Effector memory CD8-positive, alpha-beta T cell (primary cell): ENCODE data around the gene ABLIM3.

Experiments
- ATAC-seq: fragments of 150-1000 bp; cut with Tn5 transposase; replicated peaks from 2 replicates; pipeline ENCODE4 v1.10.0; 2021; ENCODE audit warnings: mild to moderate bottlenecking, moderate library complexity
- DNase-seq, 3 experiments: peaks; one replicate each; pipeline ENCODE4 v3.0.0; 2021
- H3K27ac Mint-ChIP-seq, 2 donors: one replicate each; pipeline ENCODE4 v1.8.0; 2022; ENCODE audit warnings: mild to moderate bottlenecking in 2 of 2, mixed read lengths in 2 of 2, moderate library complexity in 2 of 2
- H3K27me3 Mint-ChIP-seq, 2 donors: one replicate each; pipeline ENCODE4 v1.8.0; 2022; ENCODE audit warnings: mixed read lengths in 2 of 2
- H3K36me3 Mint-ChIP-seq: one replicate; pipeline ENCODE4 v1.8.0; 2022; ENCODE audit warnings: mild to moderate bottlenecking, moderate library complexity, mixed read lengths; ENCODE audit not compliant: insufficient read depth
- H3K4me1 Mint-ChIP-seq, 2 donors: one replicate each; pipeline ENCODE4 v1.8.0; 2022; ENCODE audit warnings: low read depth in 2 of 2, mixed read lengths in 2 of 2
- H3K4me3 Mint-ChIP-seq, 2 donors: one replicate each; pipeline ENCODE4 v1.8.0; 2022; ENCODE audit warnings: mild to moderate bottlenecking in 2 of 2, mixed read lengths in 2 of 2, moderate library complexity in 2 of 2
- H3K9me3 Mint-ChIP-seq, 2 donors: one replicate each; pipeline ENCODE4 v1.8.0; 2022; ENCODE audit warnings: mixed read lengths in 2 of 2

ABLIM3 gene

DNA sequence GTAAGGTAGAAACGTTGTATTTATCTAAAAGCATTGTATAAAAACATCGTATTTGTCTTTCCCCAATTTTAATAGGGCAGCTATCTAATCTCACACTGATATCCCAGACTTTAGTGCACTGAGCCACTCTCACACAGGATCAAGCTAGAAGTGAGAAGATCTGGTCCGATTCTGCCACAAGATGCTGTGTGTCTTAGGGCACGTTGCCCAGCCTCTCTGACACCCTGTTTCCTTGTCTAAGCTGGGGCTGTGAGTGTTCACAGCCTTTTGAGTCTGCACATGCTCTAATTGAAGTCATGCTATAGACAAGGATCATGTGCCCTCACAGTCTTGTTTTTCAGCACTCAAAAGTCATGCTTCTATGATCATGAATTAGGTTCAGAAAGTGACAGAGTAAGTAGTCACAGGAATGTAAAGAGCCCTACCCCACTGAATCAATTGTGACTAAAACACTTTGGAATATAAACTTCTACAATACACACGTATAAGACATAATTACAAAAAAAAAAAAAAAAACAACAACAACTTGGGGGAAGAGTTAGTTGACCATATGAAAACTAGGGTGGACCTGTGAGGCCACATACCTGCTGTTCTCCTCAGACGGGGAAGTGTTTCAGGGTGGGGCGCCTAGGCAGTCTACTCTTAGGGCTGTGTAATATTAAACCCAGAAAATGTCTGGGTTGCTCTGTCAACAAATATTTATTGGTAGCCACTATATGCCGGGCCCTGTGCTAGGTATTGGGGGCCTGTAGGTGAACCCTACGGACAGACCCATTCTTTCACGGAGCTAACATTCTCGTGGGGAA, 893 bp upstream of the ABLIM3 start:
- DNase-seq (no peak), ATAC-seq (no peak)
- H3K4me3 Mint-ChIP-seq: peak overlapping the region; percentile 33 to 57
- H3K9me3 Mint-ChIP-seq: no peaks in the 10 kb centered on the region
- no peaks in the 10 kb centered on the region for H3K36me3 Mint-ChIP-seq
- H3K4me1 Mint-ChIP-seq: peaks cover 2 to 5% of the 10 kb centered on the region in 2 donors
- no peak overlapping the region for H3K27ac Mint-ChIP-seq
- peaks cover 56 to 58% of the 10 kb centered on the region in 2 donors for H3K27me3 Mint-ChIP-seq

DNA sequence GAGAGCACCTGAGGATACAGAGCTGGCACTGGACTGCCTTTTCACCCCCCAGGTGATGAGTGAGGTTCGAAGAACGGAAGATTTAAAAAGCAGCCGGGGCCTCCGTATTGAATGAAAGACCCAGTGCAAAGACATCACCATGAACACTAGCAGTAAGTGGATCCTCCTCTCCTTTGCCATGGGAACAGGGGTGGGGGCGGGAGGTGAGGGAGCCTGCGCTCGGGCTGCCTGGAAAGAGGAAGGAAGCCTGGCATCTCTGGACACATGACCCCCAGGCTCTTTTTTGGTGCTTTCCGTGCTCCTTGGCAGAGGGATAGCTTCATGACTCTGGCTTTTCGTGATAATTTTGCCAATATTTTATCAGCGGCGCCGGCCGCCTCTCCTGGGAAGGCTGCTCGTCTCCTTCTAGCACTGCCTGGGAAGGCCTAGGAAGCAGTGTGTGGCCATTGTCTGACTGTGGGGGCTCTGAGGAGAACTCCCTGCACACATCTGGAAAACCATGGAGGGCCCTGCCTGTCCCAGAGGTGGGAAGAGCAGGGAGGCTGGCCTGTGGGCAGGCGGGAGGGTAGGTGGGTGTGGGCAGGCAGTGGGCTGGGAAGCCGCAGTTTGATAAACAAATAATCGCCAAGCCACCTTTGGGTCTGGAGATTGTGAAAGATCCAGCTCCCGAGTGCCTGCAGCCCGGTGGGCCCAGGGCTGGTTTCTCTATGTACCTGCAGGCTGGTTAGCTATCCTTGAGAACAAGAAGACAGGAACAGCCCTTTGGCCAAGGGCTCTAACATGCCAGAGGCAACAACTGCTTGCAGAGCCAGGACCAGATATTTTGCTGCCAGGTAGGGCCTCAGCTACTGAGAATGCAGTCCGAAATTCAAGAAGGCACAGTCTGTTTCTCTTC, 911 bp downstream of the ABLIM3 start:
- Mint-ChIP-seq H3K27me3 (peaks cover 38 to 43% of the 10 kb centered on the region in 2 donors), H3K27ac (no peak overlapping the region), H3K9me3 (no peaks in the 10 kb centered on the region), H3K36me3 (no peaks in the 10 kb centered on the region), H3K4me3 (peak overlapping the region; percentile 44 to 75), H3K4me1 (peaks cover 2 to 5% of the 10 kb centered on the region in 2 donors)
- DNase-seq: no peak
- ATAC-seq: no peak

DNA sequence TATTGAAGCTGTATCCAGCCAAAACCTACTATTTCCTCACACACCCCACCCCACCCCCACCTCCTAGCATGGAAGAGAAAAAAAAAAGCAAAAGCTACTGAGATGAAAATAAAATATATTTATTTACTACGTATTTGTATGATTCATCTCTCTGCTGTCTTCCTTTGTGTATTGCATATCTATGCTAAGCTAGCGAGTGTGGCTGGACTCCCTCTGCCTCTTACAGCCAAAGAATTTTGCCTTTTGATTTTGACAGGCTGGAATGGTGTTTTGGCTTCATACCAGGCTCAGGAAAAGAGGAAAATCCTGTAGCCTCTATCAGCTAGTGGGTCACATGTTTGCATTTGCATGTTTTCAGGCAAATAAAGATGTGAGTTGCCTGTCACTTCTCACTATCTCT, 2.2 kb downstream of the ABLIM3 start:
- H3K4me3 Mint-ChIP-seq: no peak overlapping the region

DNA sequence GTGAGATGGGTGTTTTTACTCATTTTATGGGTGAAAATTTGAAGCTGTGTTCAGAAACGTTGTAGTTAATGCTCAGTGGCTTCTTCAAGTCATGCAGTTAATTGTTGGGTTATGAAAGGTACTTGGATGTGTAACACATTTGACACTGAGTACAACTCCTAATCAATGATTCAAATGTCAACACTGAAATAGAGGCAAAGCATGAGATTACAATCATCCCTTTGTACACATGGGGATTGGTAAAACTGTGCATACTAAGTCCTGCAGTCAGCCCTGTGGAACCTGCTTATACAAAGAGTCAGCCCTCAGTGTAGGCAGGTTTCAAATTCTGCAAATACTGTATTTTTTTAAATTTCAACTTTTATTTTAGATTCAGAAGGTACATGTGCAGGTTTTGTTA, 3.3 kb downstream of the ABLIM3 start:
- DNase-seq (no peak), ATAC-seq (no peak)
- Mint-ChIP-seq H3K9me3 (no peaks in the 10 kb centered on the region), H3K27ac (no peak overlapping the region), H3K4me3 (no peak overlapping the region), H3K27me3 (peaks cover 25 to 34% of the 10 kb centered on the region in 2 donors), H3K36me3 (no peaks in the 10 kb centered on the region), H3K4me1 (peaks cover 2 to 5% of the 10 kb centered on the region in 2 donors)

More for the DNA sequence above, 2.2 kb downstream of the ABLIM3 start:
- no peak overlapping the region for H3K27ac Mint-ChIP-seq
- no peaks in the 10 kb centered on the region for H3K36me3 Mint-ChIP-seq
- H3K4me1 Mint-ChIP-seq: peaks cover 2 to 5% of the 10 kb centered on the region in 2 donors
- no peaks in the 10 kb centered on the region for H3K9me3 Mint-ChIP-seq
- ATAC-seq (no peak), DNase-seq (no peak)
- H3K27me3 Mint-ChIP-seq: peaks cover 31 to 35% of the 10 kb centered on the region in 2 donors

DNA sequence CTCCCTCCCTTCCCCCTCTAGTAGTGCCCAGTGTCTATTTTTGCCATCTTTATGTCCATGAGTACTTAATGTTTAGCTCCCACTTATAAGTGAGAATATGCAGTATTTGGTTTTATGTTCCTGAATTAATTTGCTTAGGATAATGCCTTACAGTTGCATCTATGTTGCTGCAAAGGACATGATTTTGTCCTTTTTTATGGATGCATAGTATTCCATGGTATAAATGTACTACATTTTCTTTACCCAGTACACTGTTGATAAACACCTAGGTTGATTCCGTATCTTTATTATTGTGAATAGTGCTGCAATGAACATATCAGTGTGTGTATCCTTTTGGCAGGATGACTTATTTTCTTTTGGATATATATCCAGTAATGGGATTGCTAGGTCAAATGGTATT, 3.8 kb downstream of the ABLIM3 start:
- Mint-ChIP-seq H3K9me3 (no peaks in the 10 kb centered on the region), H3K27me3 (peaks cover 20 to 31% of the 10 kb centered on the region in 2 donors), H3K4me3 (no peak overlapping the region), H3K36me3 (no peaks in the 10 kb centered on the region), H3K4me1 (peaks cover 2 to 5% of the 10 kb centered on the region in 2 donors), H3K27ac (no peak overlapping the region)
- DNase-seq: no peak
- ATAC-seq: no peak

DNA sequence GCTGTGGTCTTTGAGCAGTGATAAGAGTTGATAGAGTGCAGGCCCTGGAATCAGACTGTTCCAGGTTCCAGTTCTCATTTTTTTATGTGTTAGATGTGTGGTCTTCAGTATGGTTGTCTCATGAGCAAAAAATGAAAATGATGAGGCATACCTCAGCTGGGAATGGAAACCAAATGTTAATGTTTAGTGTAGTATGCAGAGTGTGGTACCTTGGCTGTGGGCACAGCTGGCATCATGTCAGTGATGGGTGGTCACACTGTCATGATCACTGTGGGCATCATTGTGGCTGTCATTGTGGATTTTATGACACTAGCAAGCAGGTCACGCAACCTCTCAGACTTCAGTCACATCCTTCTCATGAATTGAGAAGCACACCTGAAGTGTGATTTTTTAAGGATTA, 6.4 kb downstream of the ABLIM3 start:
- H3K27me3 Mint-ChIP-seq: peaks cover 6 to 13% of the 10 kb centered on the region in 2 donors

DNA sequence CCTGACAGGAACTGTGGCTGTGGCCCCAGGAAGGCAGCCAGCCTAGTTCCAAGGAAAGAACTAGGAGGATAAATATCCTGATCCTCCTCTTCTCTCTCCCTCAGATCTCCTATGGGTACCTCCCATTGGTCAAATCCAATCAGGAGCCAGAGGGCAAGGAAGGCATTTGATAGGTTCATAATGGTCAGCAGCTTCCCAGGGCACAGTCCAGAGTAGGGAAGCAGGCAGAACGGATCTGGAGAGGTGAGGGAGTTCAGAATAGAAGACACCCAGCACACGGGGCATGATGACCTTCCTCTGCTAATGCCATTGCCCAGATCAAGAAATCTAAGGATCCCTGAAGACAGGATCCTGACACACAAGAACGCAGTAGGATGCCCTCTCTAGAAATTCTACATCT, 8.6 kb downstream of the ABLIM3 start:
- no peak for DNase-seq
- peaks cover 0 to 13% of the 10 kb centered on the region in 2 donors for H3K27me3 Mint-ChIP-seq
- no peaks in the 10 kb centered on the region for H3K9me3 Mint-ChIP-seq
- ATAC-seq: no peak
- H3K27ac Mint-ChIP-seq: no peak overlapping the region
- H3K4me1 Mint-ChIP-seq: no peaks in the 10 kb centered on the region
- H3K4me3 Mint-ChIP-seq: no peak overlapping the region
- H3K36me3 Mint-ChIP-seq: no peaks in the 10 kb centered on the region

More for the DNA sequence above, 6.4 kb downstream of the ABLIM3 start:
- Mint-ChIP-seq H3K4me3 (no peak overlapping the region), H3K36me3 (no peaks in the 10 kb centered on the region), H3K27ac (no peak overlapping the region), H3K4me1 (peaks cover 0 to 5% of the 10 kb centered on the region in 2 donors), H3K9me3 (no peaks in the 10 kb centered on the region)
- no peak for DNase-seq
- no peak for ATAC-seq

DNA sequence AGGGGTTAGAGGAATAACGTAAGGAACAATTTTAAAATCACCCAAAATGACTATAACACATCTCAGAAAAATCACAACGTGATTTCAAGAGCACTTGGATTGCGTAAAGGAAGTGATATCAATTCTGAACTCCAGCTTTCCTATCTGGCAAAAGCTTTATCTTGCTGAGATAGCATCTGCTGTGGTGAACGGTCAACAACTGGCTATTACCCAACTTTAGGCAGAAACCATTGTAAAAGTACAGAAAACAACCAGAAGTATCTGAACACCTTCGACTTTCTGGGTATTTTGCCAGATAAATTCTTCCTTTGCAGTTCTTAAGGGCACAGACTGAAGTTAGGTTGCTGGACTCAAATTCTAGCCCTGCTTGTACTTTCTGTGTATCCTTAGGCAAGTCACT, 9.2 kb downstream of the ABLIM3 start:
- ATAC-seq: no peak
- no peaks in the 10 kb centered on the region for H3K9me3 Mint-ChIP-seq
- DNase-seq: no peak
- no peaks in the 10 kb centered on the region for H3K36me3 Mint-ChIP-seq
- H3K27me3 Mint-ChIP-seq: peaks cover 3 to 19% of the 10 kb centered on the region in 2 donors
- no peak overlapping the region for H3K4me3 Mint-ChIP-seq
- H3K4me1 Mint-ChIP-seq: no peaks in the 10 kb centered on the region
- H3K27ac Mint-ChIP-seq: no peak overlapping the region

DNA sequence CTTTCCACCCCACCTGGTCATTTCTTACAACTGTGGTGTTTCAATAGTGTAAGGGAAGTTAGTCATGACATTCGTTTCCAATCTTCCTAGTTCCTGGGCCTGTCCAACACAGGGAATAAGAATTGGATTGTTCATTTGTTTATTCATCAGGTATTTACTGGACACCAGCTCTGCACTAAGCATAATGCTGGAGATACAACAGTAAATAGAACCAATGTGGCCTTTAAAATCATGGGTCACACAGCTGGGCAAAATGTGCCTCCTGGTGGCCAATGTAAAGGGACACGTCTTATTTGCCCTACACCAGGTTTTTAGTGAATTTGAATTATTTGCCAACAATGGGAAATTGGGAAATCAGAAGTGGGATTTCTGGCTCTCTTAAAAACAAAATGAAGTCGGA, 10.4 kb downstream of the ABLIM3 start:
- no peak for DNase-seq
- Mint-ChIP-seq H3K4me1 (no peaks in the 10 kb centered on the region), H3K27me3 (peaks cover 9 to 27% of the 10 kb centered on the region in 2 donors), H3K4me3 (no peak overlapping the region), H3K9me3 (no peaks in the 10 kb centered on the region), H3K36me3 (no peaks in the 10 kb centered on the region), H3K27ac (no peak overlapping the region)
- ATAC-seq: no peak

DNA sequence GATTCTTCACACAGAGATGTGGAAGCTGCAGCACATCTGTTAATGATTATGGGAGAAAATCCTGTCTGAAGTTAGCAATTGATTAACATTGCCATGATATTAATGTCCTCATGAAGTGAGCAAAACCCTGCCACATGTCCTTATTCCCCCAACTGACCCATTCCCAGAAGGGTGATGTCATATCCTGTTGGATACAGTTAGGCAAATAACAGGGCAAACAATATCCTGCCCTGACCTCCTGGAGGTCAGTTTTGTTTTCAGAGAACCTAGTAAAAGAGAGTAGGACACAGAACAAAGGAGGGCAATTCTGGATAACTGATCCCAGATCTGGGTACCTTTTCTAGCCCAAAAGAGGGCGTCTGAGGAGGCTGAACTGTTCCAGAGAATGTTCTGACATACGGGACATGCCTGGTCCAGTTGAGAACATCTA, 11.0 kb downstream of the ABLIM3 start:
- H3K9me3 Mint-ChIP-seq: no peaks in the 10 kb centered on the region
- DNase-seq (no peak), ATAC-seq (no peak)
- no peaks in the 10 kb centered on the region for H3K36me3 Mint-ChIP-seq
- no peaks in the 10 kb centered on the region for H3K4me1 Mint-ChIP-seq
- no peak overlapping the region for H3K27ac Mint-ChIP-seq
- peaks cover 9 to 27% of the 10 kb centered on the region in 2 donors for H3K27me3 Mint-ChIP-seq
- no peak overlapping the region for H3K4me3 Mint-ChIP-seq

DNA sequence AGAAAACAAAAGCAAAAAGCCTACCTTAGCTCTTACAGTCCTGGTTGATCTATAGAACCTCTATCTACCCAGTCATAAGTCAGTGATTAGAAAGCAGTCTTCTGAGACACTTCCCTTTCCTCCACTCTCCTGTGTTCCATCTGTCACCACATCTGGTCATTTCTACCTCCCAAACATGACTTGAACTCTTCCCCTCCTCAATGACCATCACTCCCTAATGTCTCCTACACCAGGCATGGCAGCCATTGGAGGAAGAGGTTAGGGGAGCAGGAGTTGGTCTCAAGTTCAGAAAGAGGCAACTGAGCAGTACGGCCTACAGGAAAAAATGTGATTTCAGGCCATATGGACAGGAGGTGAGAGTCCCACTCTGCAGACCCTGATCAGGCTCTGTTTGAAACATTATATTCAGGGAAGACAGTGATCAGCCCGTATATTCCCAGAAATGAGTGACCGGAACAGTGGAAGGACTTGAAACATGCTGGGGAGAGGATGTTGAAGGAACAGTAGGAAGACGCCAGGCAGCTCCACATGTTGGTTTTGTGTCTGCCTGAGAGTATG, 12.0 kb downstream of the ABLIM3 start:
- H3K9me3 Mint-ChIP-seq: no peaks in the 10 kb centered on the region
- H3K4me1 Mint-ChIP-seq: no peaks in the 10 kb centered on the region
- peaks cover 14 to 27% of the 10 kb centered on the region in 2 donors for H3K27me3 Mint-ChIP-seq
- DNase-seq (no peak), ATAC-seq (no peak)
- H3K27ac Mint-ChIP-seq: no peak overlapping the region
- H3K36me3 Mint-ChIP-seq: no peaks in the 10 kb centered on the region
- no peak overlapping the region for H3K4me3 Mint-ChIP-seq

DNA sequence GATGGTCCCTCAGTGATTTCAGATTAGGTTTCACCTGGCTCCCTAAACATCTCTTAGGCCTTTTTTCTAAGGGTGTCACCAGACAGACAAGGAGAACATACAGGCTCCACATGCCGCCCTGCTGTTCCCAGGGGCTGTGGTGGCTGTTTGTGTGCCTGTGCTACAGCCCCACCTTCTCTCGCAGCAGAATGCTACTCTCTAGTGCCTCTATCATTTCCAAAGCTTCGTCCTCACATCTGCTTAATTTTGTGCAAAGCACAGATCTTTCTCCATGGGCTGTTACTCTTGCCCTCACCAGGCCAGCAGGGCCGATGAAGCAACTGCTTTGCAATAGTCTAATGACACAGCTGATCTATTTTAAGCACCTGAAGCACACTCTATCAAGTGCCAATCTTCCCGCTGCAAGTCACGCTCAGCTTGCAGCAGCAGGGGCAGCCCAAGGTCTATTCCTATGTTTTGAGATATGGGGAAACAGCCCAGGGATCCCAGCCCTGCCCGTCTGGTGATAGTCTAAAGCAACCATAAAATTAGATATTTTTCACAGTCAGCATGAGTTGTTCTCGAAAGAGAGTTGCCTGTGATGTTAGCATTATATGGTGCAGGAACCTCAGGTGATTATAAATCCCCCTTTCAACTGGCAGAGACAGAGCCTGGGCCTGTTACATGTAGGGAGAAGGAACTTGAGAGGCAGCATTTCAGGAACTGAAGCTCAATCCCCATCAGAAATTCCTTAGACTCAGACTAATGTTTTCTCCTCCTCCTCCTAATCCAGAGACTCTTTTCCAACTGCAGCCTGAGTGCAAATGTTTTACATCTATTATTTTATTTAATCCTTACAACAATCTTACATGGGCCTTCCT, 12.7 kb downstream of the ABLIM3 start:
- H3K4me3 Mint-ChIP-seq: no peak overlapping the region
- H3K27me3 Mint-ChIP-seq: peaks cover 14 to 27% of the 10 kb centered on the region in 2 donors
- no peak for DNase-seq
- no peaks in the 10 kb centered on the region for H3K36me3 Mint-ChIP-seq
- ATAC-seq: no peak
- no peaks in the 10 kb centered on the region for H3K9me3 Mint-ChIP-seq
- H3K4me1 Mint-ChIP-seq: no peaks in the 10 kb centered on the region
- no peak overlapping the region for H3K27ac Mint-ChIP-seq

DNA sequence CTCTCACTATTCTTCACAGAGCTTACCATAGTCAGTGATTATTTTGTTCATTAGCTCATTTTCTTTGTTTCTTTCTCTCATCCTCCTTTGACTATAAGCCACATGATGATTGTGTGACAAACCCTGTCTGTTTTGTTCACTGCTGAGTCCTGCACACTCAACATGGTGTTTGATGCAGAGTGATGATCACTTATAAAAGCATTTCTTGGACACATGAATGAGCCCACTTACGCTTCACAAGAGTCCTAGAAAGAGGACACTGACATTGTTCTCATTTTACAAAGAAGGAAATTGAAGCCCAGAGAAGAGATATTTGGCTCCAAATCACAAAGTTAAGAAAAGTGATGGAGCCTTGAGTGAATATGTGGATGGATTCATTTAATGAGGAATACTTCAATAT, 13.4 kb downstream of the ABLIM3 start:
- H3K4me3 Mint-ChIP-seq: no peak overlapping the region
- ATAC-seq (no peak), DNase-seq (no peak)
- H3K9me3 Mint-ChIP-seq: no peaks in the 10 kb centered on the region
- H3K27me3 Mint-ChIP-seq: peaks cover 14 to 29% of the 10 kb centered on the region in 2 donors
- H3K36me3 Mint-ChIP-seq: no peaks in the 10 kb centered on the region
- no peaks in the 10 kb centered on the region for H3K4me1 Mint-ChIP-seq
- no peak overlapping the region for H3K27ac Mint-ChIP-seq
